Measurements from ENCODE around the gene EXOSC5.

GRCh38 chr19:41433171-41433570 lies 36.0 kb upstream of the EXOSC5 start:
- TF ChIP-seq CTCF (conservative IDR thresholded peaks at IDR 0.05; ENCODE audit: low read length), result no peak
- TF ChIP-seq EZH2phosphoT487 (IDR thresholded peaks at IDR 0.05; ENCODE audit: borderline replicate concordance, low read depth, low read length), result no peak
